B cell (primary cell): ENCODE results near the gene SEC16B. TPM values are rescaled to one million over a fixed set of nuclear protein-coding genes. Genes with fewer than 3 reads are reported as not detected.

Experiments
- ATAC-seq: fragments of 200-7000 bp; cut with Tn5 transposase; one replicate; pipeline ENCODE4 v1.10.0; 2021; ENCODE audit warnings: low read depth, mild to moderate bottlenecking, moderate number of reproducible peaks, moderate library complexity
- CTCF ChIA-PET: fragments of 350-600 bp; sonication (Branson Sonifier 250); formaldehyde crosslinking; loops from one replicate; lab custom pipeline; 2021; ENCODE audit warnings: antibody characterized with exemption, inconsistent platforms; lab: Charles Lee
- POLR2A ChIA-PET: fragments of 350-600 bp; sonication (Branson Sonifier 250); formaldehyde crosslinking; loops from one replicate; lab custom pipeline; 2021; ENCODE audit warnings: antibody characterized with exemption; lab: Charles Lee
- DNase-seq: peaks from one replicate; pipeline ENCODE4 v3.0.0; 2013
- H2AFZ ChIP-seq: 2 replicates; pipeline ENCODE4 v1.6.1; 2012; ENCODE audit warnings: mild to moderate bottlenecking, low read depth, low read length; ENCODE audit not compliant: insufficient read depth, poor library complexity, severe bottlenecking
- H3K27ac ChIP-seq, 2 donors: 1 replicate in 1 of 2; 2 replicates in 1 of 2; pipeline ENCODE4 v1.5.1; 2012 to 2013; ENCODE audit warnings: low read length in 2 of 2, mild to moderate bottlenecking in 2 of 2, moderate library complexity in 1 of 2
- H3K27me3 ChIP-seq, 4 experiments: fragments of 200-600 bp in 1 of 4; sonication (generic) in 1 of 4; replicated peaks in 1 of 4; 1 replicate in 2 of 4; 2 replicates in 2 of 4; pipeline versions ENCODE4 v1.6.1 to v1.7.0; 2013 to 2016; ENCODE audit warnings: low read length in 3 of 4, mild to moderate bottlenecking in 2 of 4, mixed read lengths in 1 of 4, moderate library complexity in 1 of 4; ENCODE audit not compliant: insufficient read depth in 4 of 4, control insufficient read depth in 3 of 4; ENCODE audit errors: control extremely low read depth in 1 of 4
- H3K36me3 ChIP-seq, 2 experiments: replicated peaks in 1 of 2; 1 replicate in 1 of 2; 2 replicates in 1 of 2; pipeline versions ENCODE4 v1.6.1 to v1.7.1; 2013; ENCODE audit warnings: low read length in 1 of 2; ENCODE audit not compliant: insufficient read depth in 2 of 2, control insufficient read depth in 1 of 2; ENCODE audit errors: control extremely low read depth in 1 of 2, extremely low read depth in 1 of 2
- H3K4me1 ChIP-seq, 2 donors: fragments of 200-600 bp in 1 of 2; sonication (generic) in 1 of 2; 1 replicate in 1 of 2; 2 replicates in 1 of 2; pipeline versions ENCODE4 v1.5.1 to v1.6.1; 2013 to 2017; ENCODE audit warnings: low read length in 2 of 2; ENCODE audit not compliant: control insufficient read depth in 2 of 2, insufficient read depth in 2 of 2
- H3K4me2 ChIP-seq: replicated peaks from 2 replicates; pipeline ENCODE3; 2012; ENCODE audit warnings: mild to moderate bottlenecking, low read depth, low read length; ENCODE audit not compliant: poor library complexity, severe bottlenecking
- H3K4me3 ChIP-seq, 5 experiments: fragments of 200-600 bp in 1 of 5; sonication (generic) in 1 of 5; 1 replicate in 3 of 5; 2 replicates in 2 of 5; pipeline versions ENCODE4 v1.5.1 to v1.7.0; 2011 to 2016; ENCODE audit warnings: low read length in 4 of 5, mild to moderate bottlenecking in 4 of 5, low read depth in 2 of 5, control low read depth in 1 of 5, moderate library complexity in 1 of 5; ENCODE audit not compliant: insufficient read depth in 1 of 5; ENCODE audit errors: control extremely low read depth in 1 of 5, extremely low read depth in 1 of 5
- H3K79me2 ChIP-seq: fragments of 200-600 bp; sonication (generic); one replicate; pipeline ENCODE4 v1.6.0; 2016; ENCODE audit warnings: low read length; ENCODE audit not compliant: control insufficient read depth, insufficient read depth
- H3K9ac ChIP-seq: fragments of 200-600 bp; sonication (generic); 2 replicates; pipeline ENCODE4 v1.6.1; 2017; ENCODE audit warnings: mild to moderate bottlenecking, low read length, moderate library complexity
- H3K9me3 ChIP-seq, 3 donors: one replicate each; pipeline versions ENCODE4 v1.6.1 to v1.7.1; 2013; ENCODE audit warnings: low read length in 2 of 3; ENCODE audit not compliant: control insufficient read depth in 2 of 3, insufficient read depth in 1 of 3; ENCODE audit errors: control extremely low read depth in 1 of 3
- H4K20me1 ChIP-seq: 2 replicates; pipeline ENCODE4 v1.6.0; 2012; ENCODE audit warnings: mild to moderate bottlenecking, low read length; ENCODE audit not compliant: insufficient read depth, control insufficient read depth, poor library complexity, severe bottlenecking
- H3K27ac Mint-ChIP-seq: one replicate; pipeline ENCODE4 v1.8.0; 2021; ENCODE audit warnings: mixed read lengths
- H3K27me3 Mint-ChIP-seq: one replicate; pipeline ENCODE4 v1.8.0; 2021; ENCODE audit warnings: mixed read lengths
- H3K4me1 Mint-ChIP-seq: one replicate; pipeline ENCODE4 v1.8.0; 2021; ENCODE audit warnings: mixed read lengths
- H3K4me3 Mint-ChIP-seq: one replicate; pipeline ENCODE4 v1.8.0; 2021; ENCODE audit warnings: mixed read lengths
- H3K9me3 Mint-ChIP-seq: one replicate; pipeline ENCODE4 v1.8.0; 2022; ENCODE audit warnings: mixed read lengths; ENCODE audit not compliant: insufficient read depth
- EZH2 ChIP-seq: IDR thresholded peaks from 2 replicates; pipeline ENCODE4 v1.6.1; 2012; ENCODE audit warnings: borderline replicate concordance, low read depth, mild to moderate bottlenecking, moderate library complexity, low read length; ENCODE audit not compliant: insufficient read depth, poor library complexity, severe bottlenecking
- WGBS: methylation state at CpG from one replicate; pipeline ENCODE4 v1.1.5; 2013; ENCODE audit warnings: missing lambda C conversion rate; ENCODE audit not compliant: insufficient coverage; 5-methylcytosine and 5-hydroxymethylcytosine counted together
- intact Hi-C: fragments of 100-400 bp; cut with micrococcal nuclease; formaldehyde crosslinking; loops from one replicate; pipeline ENCODE4 v1.10.0; 2022
- polyA plus RNA-seq: library from polyadenylated mRNA; depleted of rRNA; stranded (reverse); fragments of >200 nt; gene quantifications from 2 replicates; pipeline ENCODE4 v1.2.3, GENCODE V29; 2012
- total RNA-seq, 2 donors: library from RNA; stranded (reverse); fragments of 120-200 nt in 1 of 2; gene quantifications; 1 replicate in 1 of 2; 2 replicates in 1 of 2; pipeline versions ENCODE4 v1.2.3 to v1.2.4, GENCODE V29; 2013 to 2022
- TF ChIP-seq, protein P1 (sequence below): fragments of 200-600 bp; IDR thresholded peaks from one replicate; pipeline ENCODE4 v1.8.0; 2022; ENCODE audit warnings: antibody characterized with exemption, mild to moderate bottlenecking

Gene SEC16B
- total and polyA plus RNA-seq, 2 donors (not counting 1 experiment from before 2014, with no cell fraction given): 0.03 to 0.10 TPM

DNA sequence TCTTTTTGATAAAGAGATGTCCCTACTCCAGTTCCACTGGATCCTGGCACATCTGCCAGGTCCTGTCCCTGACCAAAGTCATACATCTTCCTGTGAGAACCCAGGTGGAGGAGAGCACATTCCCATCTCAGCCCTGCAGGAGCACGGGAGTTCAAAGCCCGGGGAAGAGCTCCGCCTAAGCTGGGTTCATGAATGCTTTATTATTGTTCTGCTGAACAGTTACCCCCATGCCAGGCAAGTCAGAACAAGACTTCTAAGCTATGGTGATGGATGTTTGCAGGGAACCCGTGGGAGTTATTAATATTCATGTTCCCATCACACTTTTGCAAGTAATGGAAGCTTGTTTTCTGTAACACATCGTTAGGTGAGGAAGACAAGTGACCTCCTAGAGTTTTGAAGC is 62.9 kb downstream of the SEC16B start:
- H3K79me2 ChIP-seq: no peaks in the 10 kb centered on the region
- no peaks in the 10 kb centered on the region for H3K4me1 ChIP-seq
- H2AFZ ChIP-seq: no peak overlapping the region
- no peak overlapping the region for H3K4me3 Mint-ChIP-seq
- no peaks in the 10 kb centered on the region for H3K4me1 Mint-ChIP-seq
- no peaks in the 10 kb centered on the region for H3K27me3 ChIP-seq
- no peak overlapping the region for H3K4me2 ChIP-seq
- H3K9me3 ChIP-seq: peaks cover 0 to 4% (median 0%) of the 10 kb centered on the region in 3 donors
- ChIA-PET POLR2A (no interaction called here), CTCF (no interaction called here)
- no peak overlapping the region for H3K27ac Mint-ChIP-seq
- intact Hi-C loops: no loop called here
- no peak for DNase-seq
- no peak overlapping the region for H3K4me3 ChIP-seq
- no peak for TF ChIP-seq EZH2
- TF ChIP-seq, protein P1, sequence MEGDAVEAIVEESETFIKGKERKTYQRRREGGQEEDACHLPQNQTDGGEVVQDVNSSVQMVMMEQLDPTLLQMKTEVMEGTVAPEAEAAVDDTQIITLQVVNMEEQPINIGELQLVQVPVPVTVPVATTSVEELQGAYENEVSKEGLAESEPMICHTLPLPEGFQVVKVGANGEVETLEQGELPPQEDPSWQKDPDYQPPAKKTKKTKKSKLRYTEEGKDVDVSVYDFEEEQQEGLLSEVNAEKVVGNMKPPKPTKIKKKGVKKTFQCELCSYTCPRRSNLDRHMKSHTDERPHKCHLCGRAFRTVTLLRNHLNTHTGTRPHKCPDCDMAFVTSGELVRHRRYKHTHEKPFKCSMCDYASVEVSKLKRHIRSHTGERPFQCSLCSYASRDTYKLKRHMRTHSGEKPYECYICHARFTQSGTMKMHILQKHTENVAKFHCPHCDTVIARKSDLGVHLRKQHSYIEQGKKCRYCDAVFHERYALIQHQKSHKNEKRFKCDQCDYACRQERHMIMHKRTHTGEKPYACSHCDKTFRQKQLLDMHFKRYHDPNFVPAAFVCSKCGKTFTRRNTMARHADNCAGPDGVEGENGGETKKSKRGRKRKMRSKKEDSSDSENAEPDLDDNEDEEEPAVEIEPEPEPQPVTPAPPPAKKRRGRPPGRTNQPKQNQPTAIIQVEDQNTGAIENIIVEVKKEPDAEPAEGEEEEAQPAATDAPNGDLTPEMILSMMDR: no peak
- WGBS: 83% methylated on average over 1 of the region's 5 CpGs
- H3K36me3 ChIP-seq: no peaks in the 10 kb centered on the region
- H3K27me3 Mint-ChIP-seq: peaks cover 15% of the 10 kb centered on the region
- no peak overlapping the region for H3K27ac ChIP-seq
- no peaks in the 10 kb centered on the region for H4K20me1 ChIP-seq
- H3K9me3 Mint-ChIP-seq: no peaks in the 10 kb centered on the region
- no peak overlapping the region for H3K9ac ChIP-seq
- no peak for ATAC-seq

DNA sequence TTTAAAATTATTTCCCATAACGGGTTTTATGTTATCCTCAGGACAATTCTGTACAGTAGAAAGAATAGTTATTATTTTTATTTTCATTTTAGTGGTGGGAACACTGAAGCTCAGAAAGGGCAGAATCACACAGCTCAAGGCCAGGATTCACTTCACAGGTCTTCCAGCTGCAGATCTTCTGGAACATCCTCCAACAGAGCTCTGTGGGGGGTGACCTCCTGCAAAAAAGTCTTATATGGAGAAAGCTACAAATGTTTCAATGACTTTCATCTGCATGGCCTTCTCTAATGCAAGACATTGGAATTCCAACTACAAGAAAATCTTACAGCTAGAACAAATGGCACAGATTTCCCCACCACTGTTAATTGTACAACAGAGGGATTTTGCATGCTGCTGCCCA is 64.2 kb downstream of the SEC16B start:
- ATAC-seq (no peak), DNase-seq (no peak)
- Histone ChIP-seq H3K27me3 (no peaks in the 10 kb centered on the region), H3K4me3 (no peak overlapping the region), H3K9me3 (peaks cover 0 to 4% (median 0%) of the 10 kb centered on the region in 3 donors), H3K4me1 (no peaks in the 10 kb centered on the region), H3K9ac (no peak overlapping the region), H3K27ac (no peak overlapping the region), H4K20me1 (no peaks in the 10 kb centered on the region), H2AFZ (no peak overlapping the region), H3K36me3 (no peaks in the 10 kb centered on the region), H3K79me2 (no peaks in the 10 kb centered on the region), H3K4me2 (no peak overlapping the region)
- TF ChIP-seq, protein P1: no peak
- TF ChIP-seq EZH2: no peak
- Mint-ChIP-seq H3K9me3 (no peaks in the 10 kb centered on the region), H3K27me3 (peaks cover 15% of the 10 kb centered on the region), H3K4me3 (no peak overlapping the region), H3K27ac (no peak overlapping the region), H3K4me1 (no peaks in the 10 kb centered on the region)
- no CpG with 5 or more reads among the region's 1 CpG for WGBS
- ChIA-PET CTCF (no interaction called here), POLR2A (no interaction called here)
- intact Hi-C loops: no loop called here
